GM19240 (cell line): ENCODE results near the gene NLGN1.

ENCODE experiments used
- DNase-seq: peaks from one replicate; pipeline ENCODE4 v3.0.0; 2011; ENCODE audit warnings: low spot score; ENCODE audit not compliant: insufficient read length

NLGN1 gene

DNA sequence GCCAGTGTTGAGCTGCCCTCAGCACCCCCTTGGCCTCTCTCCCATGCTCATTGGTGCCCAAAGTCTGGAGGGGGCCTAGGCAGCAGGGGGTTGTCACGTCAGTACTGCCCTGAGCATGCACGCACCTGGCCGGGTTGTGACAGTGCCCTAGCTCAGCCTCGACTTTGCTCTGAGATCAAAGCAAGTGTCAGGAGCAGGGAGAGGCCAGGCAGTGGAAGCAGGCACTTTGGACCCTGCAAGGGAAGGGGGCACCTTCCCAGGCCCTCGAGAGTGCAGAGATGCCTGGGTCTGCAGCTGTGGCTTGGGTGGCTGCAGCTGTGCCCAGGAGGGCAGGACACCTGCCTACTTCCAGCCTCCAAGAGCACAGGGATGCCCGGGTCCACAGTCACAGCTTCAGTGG is 561.3 kb downstream of the NLGN1 start:
- no peak for DNase-seq

DNA sequence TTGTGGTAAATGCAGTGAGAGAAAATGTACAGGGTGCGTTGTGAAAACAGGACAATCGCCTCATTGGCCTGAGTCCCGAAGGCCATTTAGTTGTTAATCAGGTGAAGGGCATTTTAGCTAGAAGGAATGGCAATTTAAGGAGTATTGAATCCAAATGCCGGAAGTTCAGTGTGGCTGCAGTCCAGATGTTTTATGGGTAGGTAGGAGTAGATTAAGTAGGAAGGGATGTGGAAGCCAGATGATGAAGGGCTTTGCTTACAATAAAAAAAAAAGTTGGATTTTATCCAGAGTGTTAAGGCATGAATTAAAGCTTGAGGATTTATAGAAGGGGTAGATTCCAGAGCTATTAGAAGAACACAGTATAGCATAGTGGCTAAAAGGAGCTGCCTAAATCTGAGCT is 572.7 kb downstream of the NLGN1 start:
- no peak for DNase-seq

DNA sequence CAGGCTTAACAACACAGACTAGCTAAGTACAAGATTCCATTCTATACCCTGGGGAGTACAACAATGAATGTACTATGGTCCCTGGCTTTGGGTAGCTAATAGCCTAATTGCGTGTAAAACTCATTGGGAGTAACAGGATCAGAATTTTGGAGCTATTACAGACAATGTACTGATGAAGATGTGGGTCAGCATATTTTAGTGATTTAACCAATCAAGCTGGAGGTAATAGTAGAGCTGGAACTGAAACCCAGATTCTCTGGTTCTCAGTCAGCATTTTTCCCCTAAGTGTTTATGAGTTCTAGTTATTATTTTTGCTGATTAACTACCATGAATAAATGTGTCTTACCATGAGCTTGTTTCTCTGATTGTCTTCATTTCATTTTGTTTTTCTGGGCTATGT is 578.7 kb downstream of the NLGN1 start:
- no peak for DNase-seq

DNA sequence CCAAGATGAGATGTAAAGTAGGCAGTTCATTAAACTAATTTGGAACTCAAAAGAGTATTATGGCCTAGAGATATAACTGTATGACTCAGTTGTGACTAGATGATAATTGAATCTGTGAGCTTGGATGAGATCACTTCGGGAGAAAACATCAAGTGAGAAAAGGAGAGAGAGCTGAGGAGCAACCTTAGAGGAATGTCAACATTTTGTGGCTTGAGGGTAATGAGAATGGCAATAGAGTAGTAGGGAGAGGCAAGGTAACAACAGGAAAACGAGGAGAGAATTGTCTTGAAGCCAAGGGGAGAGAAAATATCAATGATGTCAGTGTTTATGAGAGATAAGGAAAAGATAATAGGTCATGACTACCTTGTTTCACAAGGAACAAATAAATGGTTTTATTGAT is 580.2 kb downstream of the NLGN1 start:
- no peak for DNase-seq

DNA sequence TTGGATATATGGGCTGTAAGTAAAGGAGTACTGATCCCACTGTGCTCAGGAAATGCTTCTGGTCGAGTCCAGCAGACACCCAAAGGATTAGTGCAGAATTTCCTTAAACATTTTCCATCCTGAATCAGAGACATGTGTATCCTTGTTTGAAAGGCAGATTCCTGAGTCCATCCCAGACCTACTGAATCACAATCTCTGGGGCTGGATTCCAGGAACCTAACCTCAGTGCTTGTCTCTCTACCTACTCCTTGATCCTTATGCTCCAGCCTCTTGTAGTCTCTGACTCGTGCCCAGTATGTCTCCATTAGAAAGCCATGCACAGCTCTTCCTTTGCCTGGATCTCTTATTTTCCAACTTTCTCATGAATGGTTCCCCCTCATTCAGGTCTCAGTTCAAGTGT is 585.8 kb downstream of the NLGN1 start:
- no peak for DNase-seq

DNA sequence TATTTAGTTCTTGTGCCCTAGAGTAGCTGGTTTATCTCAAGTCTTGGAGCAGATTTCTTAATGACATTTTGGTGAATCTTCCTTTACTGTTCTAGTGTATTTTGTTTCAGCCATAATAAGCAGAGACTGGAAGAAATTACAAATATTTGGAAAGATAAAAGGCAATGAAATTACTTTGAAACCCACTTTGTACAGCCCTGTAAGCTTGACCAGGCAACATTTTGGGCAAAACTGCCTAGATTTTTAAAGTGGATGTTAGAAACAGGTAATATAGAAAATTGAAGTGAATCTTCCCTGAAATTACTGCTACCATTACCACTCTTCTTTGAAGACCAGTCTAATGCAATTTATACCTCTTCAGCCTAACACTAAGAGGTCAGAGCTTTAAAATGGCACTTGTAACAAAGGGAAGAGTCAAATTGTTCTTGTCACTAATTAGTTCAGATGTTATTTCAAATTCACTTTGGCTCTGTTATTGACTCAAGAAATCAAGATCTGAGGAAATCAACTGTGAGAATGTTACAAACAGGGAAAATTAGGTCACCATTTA is 589.4 kb downstream of the NLGN1 start:
- DNase-seq: no peak

DNA sequence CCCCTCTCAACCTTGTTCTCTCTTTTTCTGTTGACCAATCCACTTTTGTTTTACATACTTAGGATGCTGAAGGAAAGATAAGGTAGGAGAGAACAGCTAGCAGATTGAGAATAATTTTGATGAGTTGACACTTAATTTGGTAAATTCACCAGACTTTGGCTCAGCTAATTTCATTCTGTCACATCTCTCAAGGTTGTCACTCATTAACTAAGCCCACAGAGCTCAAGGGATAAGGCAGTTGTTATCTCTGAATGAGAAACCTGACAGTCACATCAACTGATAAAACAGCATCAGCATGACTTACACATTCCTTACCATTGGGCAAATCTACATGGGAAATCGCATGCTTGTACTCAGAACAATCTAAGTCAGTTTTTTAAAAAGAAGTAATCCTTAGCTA is 591.4 kb downstream of the NLGN1 start:
- DNase-seq: no peak

DNA sequence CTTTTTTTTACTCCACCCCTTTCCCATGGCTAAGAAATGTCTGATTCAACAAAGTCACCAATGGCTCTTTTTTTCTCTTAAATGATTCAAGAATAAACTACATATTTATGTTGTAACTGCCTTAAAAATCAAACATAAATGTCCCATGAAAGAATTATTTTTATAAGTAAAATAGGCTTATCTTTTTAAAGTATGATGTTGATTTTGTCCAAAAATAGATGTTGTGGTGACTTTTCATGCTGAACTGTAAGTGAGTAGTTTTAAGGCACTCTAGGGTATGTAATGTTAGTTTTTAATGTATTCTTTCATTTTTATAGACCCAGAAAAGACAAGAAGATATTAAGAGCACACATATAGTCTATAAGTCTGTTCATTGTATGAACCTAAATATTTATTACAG is 594.9 kb downstream of the NLGN1 start:
- no peak for DNase-seq

DNA sequence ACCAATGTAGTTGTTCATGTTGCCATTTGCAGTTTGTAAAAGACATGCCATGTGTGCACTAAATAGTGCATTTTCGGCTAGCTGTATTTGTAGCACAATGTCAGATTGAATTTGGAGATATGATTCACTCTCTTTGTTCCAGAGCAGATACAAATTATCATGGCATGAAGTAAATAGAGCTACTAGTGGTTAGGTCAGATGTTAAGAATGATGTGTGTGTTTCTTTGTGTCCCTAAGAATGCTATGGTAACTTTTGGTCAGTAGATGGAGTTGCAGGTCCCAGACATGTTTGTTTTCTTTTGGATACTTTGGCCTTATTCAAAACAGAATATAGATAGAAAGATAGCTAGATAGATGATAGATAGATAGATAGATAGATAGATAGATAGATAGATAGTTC is 595.8 kb downstream of the NLGN1 start:
- DNase-seq: no peak

DNA sequence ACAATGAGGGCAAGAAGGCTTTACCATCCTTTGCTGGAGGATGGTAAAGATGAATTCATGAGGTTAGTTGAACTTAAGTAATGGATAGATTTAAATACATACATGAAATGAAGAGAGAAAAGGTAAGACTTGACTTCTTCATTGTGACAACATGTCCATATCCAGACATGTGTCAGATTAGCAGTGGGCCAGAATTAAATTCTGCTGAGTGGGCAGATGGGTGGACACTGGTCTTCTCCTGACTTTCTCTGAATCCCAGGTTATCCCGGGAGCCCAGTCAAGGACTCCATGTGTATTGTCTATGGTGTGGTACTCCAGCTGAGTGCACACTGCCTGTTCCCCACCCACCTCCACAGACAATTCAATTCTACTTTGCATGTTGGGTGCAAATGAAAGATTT is 603.1 kb downstream of the NLGN1 start:
- DNase-seq: no peak

DNA sequence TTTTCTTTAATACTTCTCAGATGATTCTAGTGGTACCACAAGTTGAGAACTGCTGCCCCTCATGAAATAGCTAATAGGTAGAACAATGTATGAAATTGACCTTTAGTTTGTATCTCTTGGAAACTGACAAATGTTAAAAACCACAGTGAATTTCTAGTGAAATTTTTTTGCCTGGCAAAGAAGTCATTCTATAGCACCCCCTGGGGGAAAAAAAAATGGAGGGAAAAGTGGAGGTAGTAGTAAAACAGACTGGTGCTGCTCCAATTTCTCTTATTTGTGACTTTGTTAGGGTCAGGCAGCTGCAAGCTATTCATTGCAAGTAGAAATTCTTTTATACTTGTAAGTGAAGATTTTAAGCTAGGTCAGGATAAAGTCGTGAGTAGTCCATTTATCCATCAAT is 605.0 kb downstream of the NLGN1 start:
- DNase-seq: no peak

DNA sequence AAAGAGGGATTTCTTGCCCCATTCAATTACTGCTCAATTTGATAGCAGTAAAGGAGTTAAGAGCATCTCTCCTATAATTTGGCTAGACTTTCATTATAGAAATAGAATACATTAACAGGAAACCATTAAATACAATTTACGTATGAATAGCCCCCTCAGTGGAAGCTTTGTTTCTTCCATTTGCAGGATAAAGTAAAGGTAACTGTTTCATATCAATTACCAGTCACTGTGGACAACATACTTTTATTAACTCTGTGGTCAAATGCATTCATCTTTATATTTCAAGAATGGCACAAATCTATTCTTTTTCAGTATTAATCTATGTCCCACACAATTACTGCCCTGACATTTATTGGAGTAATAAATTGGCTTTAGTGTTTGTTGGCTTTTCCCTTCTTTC is 613.4 kb downstream of the NLGN1 start:
- DNase-seq: no peak

DNA sequence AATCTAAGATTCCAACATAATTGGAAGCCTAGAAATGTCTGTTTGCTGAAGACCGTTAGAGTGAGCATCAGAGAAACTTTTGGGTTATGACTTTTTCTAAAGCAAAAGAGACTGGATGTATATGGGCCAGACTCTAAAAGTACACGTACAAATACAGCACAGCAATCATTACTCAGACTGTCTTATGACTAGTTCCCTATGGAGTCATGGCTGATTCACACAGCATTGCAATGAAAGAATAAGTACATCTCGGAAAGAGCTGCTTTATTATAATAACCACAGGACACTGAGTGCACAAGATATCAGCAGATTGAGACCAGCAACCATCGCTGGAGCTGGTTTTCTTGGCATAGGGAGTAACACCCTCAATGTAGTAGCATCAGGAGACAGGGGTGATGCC is 618.6 kb downstream of the NLGN1 start:
- DNase-seq: no peak

DNA sequence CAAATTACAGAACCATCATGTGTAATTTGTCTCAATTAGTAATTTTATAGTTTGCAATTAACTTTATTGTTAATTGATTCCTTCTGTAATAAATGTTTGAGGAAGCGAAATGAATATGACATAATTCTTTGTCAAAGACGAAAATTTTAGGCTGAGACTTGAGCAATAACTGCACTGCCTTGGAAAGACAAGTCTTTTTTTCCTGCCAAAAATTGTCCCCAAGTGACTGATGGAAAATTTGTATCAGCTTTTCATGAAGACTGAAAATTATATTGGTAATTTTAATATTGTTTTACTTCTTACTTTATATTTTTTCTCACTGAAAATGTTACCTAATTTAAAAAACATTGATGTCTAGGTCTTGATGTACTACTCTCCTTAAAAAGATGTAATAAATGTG is 622.6 kb downstream of the NLGN1 start:
- no peak for DNase-seq

DNA sequence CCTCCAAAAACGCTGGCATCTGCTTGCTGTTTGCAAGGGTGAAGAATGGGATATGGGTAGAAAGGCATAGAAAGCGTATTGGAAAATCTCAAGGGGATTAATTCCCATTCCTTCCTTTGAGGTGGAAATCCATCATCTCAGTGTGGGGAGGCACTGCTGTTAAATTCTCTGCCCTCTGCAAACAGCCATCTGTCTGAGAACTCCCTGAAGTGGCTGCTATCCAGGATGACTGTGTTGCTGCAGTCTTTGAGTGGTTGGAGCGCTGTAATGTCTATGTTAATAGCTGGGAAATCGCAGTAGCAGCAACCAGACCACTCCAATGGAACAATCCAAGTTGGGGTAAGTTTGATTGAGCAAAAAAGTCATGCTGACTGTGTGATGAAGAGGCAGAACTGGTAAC is 625.9 kb downstream of the NLGN1 start:
- DNase-seq: no peak

DNA sequence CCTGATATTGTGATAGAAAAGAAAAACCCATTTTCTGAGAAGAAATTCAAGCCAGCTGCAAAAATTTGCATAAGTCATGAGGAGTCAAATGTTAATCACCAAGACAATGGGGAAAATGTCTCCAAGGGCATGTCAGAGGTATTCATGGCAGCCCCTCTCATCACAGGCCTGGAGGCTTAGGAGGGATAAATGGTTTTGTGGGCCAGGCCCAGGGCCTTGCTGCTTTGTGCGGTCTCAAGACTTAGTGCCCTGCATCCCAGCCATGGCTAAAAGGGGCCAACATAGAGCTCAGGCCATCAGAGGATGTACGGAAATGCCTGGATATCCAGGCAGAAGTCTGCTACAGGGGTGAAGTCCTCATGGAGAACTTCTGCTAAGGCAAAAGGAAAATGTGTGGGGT is 631.1 kb downstream of the NLGN1 start:
- no peak for DNase-seq

DNA sequence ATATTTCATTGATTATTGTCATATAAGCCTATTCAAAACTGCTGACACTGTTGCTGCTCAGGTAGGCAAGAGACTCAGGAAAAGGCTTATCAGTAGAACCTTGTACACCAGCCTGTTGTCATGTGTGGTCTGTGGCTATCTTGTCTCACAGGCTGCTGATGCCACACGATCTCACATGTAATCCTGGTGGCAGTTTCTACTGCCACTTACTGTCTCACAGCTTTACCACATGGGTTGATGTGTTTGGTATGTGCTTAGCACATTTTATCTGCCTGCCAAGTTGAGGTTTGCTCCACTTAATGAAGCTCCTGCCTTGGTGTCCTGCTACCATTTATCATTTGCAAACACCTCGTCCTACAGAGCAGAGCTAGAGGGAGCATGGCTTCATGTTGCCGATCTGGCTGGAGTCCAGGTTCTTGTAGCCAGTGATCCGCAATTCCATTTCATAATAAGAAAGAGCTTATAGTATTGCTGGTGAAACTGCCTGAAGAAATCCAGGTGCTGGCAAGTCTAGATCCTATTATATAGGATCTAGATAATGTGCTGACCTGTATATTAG is 637.9 kb downstream of the NLGN1 start:
- DNase-seq: no peak

DNA sequence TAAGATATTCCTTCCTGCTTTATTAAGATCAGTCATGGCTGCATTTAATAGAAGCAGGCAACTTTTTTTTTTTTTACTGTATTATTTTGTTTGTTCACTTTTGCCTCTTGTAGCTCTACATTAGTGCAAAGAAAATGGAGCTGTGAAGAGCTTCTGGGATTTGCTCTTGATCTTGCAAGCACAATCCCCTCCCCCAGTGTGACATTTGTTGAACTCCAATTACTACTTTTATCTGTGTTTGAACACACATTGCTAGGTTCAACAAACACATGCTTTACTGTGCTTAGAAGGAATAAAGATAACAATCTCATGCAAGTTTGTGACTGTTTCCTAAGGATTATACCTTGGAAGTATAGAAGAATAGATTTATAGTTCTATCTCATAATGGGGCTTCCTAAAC is 648.8 kb downstream of the NLGN1 start:
- DNase-seq: no peak

DNA sequence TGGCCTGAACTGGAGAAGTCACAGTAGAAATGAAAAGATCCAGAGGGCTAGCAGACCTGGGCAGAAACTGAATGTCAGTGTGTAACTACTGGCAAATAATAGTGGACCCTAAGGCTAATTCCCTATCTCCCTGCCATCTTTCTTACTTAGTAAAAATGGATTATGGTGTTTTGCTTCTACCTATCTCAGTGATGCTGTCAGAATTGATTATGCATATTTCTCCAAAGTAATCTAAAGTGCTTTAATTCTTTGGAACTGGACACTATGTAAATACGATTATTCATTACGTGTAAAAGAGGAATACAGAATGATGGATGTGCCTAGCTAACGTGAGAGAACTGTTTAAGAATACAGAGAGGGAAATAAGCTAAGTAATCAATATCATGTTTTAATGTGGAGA is 651.9 kb downstream of the NLGN1 start:
- no peak for DNase-seq

DNA sequence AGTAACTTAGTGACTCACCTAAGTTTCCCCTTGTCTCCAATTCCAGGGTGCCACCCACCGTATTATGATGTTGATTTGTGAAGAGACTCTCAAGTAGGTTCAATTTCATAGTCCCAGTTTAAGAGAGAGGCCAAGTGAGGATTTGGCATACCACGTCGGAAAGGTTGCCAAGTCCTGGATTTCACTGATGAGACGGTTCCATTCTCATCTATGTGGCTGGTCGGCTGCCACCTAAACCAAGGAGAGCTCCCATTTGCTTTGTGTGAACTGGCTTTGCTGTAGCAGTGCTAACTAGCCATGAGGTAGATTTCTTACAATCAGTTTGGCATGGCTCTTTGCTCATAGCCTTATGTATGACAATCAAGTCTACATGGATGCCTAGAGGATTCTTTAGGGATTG is 653.6 kb downstream of the NLGN1 start:
- no peak for DNase-seq

DNA sequence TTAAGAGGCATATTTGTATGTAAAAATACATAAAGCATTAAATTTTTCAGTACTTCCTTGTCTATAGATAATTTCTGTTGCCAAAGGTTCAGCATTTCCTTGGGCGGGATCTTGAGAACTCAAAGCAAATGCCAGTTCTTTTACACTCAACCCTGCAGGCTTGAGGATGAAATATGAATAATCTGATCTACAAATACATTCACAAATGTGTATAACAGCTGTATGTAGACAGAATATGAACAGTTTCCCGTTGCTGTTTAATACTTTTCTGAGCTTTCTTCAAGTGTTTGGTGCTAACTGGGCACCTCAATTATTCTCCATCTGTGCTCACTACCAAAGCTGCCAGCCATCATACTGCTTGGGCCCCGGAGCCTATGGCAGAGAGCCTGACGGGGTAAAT is 661.3 kb downstream of the NLGN1 start:
- no peak for DNase-seq

DNA sequence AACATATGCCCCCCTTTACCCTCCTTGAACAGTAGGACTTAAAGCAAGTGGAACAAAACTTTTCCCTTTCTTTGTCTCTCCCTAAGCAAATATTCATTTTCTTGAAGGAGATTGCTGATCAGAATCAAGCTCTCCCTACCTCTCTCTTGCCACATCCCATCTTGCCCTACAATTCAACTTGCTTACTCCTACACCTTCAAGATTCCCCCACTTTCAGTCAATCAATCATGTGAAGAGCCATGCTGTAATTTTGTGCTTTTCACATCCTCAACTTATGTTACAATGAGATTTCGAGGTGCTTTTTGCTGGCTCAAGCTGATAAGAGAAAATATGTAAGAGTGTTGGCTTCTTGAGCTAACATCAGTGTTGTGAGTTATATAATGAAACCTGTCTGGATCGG is 662.9 kb downstream of the NLGN1 start:
- no peak for DNase-seq

DNA sequence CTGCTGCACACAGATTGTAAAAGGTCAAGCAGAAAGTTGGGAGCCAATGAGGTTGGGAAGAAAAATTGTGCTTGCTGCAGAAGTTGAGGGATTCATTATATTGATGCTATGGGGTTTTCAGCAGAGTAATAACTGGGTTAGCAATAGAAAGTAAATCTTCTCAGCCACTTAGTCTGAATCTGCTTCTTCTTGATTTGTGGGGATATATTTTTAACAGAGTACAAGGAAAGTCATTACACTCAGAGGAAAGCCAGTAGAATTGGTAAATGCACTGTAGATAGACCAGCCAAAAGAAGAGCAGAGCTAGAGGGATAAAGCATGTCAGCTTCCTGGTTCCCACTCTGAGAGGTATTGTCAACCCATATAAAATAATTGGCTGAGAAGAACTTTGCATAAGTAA is 663.6 kb downstream of the NLGN1 start:
- no peak for DNase-seq

DNA sequence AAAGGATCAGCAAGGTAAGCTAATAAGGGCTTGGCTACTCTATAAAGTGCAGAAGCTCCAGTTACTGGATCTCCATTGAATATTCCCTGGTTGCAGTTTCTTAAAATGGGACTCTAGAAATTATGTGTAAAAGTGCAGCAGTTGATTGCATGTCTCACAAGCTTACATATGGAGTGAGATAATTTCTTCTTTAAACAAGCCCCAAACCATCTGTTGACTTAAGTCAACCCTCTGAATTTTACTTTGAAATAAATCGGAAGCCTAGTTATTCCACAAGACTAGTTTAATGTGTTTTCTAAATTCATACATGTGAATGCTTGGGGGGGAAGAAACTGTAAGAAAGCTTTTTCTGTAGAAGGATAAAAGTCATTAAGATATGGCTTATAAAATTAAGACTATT is 664.2 kb downstream of the NLGN1 start:
- no peak for DNase-seq
